ENCODE results near the gene PRSS36. TPM values are rescaled to one million over a fixed set of nuclear protein-coding genes. Genes with fewer than 3 reads are reported as not detected.

PRSS36 gene
- total and polyA plus RNA-seq, 4 donors: 0.09 to 2.1 (median 0.62) TPM

GRCh38 chr16:31193874-31194273 is 44.0 kb upstream of the PRSS36 start:
- DNase-seq (ENCODE audit: low spot score): no peak
- TF ChIP-seq MAX (IDR thresholded peaks at IDR 0.05): no peak
- TF ChIP-seq RAD21 (IDR thresholded peaks at IDR 0.05): no peak
- no peak for TF ChIP-seq NR2F2 (IDR thresholded peaks at IDR 0.05)
- TF ChIP-seq SP1 (IDR thresholded peaks at IDR 0.05): no peak
- TF ChIP-seq FOXA2 (IDR thresholded peaks at IDR 0.05): no peak
- TF ChIP-seq JUND (IDR thresholded peaks at IDR 0.05): no peak
- TF ChIP-seq RXRA (IDR thresholded peaks at IDR 0.05): no peak
- TF ChIP-seq, protein P1, sequence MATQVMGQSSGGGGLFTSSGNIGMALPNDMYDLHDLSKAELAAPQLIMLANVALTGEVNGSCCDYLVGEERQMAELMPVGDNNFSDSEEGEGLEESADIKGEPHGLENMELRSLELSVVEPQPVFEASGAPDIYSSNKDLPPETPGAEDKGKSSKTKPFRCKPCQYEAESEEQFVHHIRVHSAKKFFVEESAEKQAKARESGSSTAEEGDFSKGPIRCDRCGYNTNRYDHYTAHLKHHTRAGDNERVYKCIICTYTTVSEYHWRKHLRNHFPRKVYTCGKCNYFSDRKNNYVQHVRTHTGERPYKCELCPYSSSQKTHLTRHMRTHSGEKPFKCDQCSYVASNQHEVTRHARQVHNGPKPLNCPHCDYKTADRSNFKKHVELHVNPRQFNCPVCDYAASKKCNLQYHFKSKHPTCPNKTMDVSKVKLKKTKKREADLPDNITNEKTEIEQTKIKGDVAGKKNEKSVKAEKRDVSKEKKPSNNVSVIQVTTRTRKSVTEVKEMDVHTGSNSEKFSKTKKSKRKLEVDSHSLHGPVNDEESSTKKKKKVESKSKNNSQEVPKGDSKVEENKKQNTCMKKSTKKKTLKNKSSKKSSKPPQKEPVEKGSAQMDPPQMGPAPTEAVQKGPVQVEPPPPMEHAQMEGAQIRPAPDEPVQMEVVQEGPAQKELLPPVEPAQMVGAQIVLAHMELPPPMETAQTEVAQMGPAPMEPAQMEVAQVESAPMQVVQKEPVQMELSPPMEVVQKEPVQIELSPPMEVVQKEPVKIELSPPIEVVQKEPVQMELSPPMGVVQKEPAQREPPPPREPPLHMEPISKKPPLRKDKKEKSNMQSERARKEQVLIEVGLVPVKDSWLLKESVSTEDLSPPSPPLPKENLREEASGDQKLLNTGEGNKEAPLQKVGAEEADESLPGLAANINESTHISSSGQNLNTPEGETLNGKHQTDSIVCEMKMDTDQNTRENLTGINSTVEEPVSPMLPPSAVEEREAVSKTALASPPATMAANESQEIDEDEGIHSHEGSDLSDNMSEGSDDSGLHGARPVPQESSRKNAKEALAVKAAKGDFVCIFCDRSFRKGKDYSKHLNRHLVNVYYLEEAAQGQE (IDR thresholded peaks at IDR 0.05): no peak
- Histone ChIP-seq H3K4me3 (ENCODE audit: low read depth in 1 of 3, low read length in 3 of 3) (no peak overlapping the region), H3K36me3 (ENCODE audit: control insufficient read depth in 4 of 4, insufficient read depth in 3 of 4, low read depth in 1 of 4, low read length in 3 of 4) (peaks cover 24 to 58% (median 50%) of the 10 kb centered on the region in 4 donors), H3K9me3 (ENCODE audit: control insufficient read depth in 4 of 4, low read length in 3 of 4) (no peaks in the 10 kb centered on the region), H3K27ac (ENCODE audit: low read depth in 1 of 2, low read length in 2 of 2) (no peak overlapping the region), H3K9ac (ENCODE audit: low read depth in 1 of 2, low read length in 2 of 2) (no peak overlapping the region), H3K27me3 (ENCODE audit: control insufficient read depth in 4 of 4, insufficient read depth in 4 of 4, low read length in 3 of 4) (no peaks in the 10 kb centered on the region), H3K4me1 (ENCODE audit: control insufficient read depth in 4 of 4, insufficient read depth in 4 of 4, low read length in 3 of 4) (peaks cover 0 to 3% (median 0%) of the 10 kb centered on the region in 4 donors)
- WGBS: 96% methylated on average over 2 of the region's 2 CpGs

GRCh38 chr16:31192856-31193642 is 43.2 kb upstream of the PRSS36 start:
- 94% methylated on average over 16 of the region's 16 CpGs for WGBS
- H3K9me3 ChIP-seq (ENCODE audit: control insufficient read depth in 4 of 4, low read length in 3 of 4): no peaks in the 10 kb centered on the region
- H3K4me3 ChIP-seq (ENCODE audit: low read depth in 1 of 3, low read length in 3 of 3): no peak overlapping the region
- no peak overlapping the region for H3K27ac ChIP-seq (ENCODE audit: low read depth in 1 of 2, low read length in 2 of 2)
- H3K4me1 ChIP-seq (ENCODE audit: control insufficient read depth in 4 of 4, insufficient read depth in 4 of 4, low read length in 3 of 4): no peaks in the 10 kb centered on the region
- no peaks in the 10 kb centered on the region for H3K27me3 ChIP-seq (ENCODE audit: control insufficient read depth in 4 of 4, insufficient read depth in 4 of 4, low read length in 3 of 4)
- DNase-seq (ENCODE audit: low spot score): no peak
- H3K9ac ChIP-seq (ENCODE audit: low read depth in 1 of 2, low read length in 2 of 2): no peak overlapping the region
- TF ChIP-seq NR2F2 (IDR thresholded peaks at IDR 0.05) (no peak), RAD21 (IDR thresholded peaks at IDR 0.05) (no peak), EGR1 (IDR thresholded peaks at IDR 0.05; ENCODE audit: low read depth in 2 of 2) (no peak), CTCF (IDR thresholded peaks at IDR 0.05; ENCODE audit: low read depth, low read length, missing input control) (no peak), ATF3 (IDR thresholded peaks at IDR 0.05) (no peak), HNF4A (conservative IDR thresholded peaks at IDR 0.05) (no peak), TAF1 (conservative IDR thresholded peaks at IDR 0.05) (no peak)
- peaks cover 24 to 66% (median 58%) of the 10 kb centered on the region in 4 donors for H3K36me3 ChIP-seq (ENCODE audit: control insufficient read depth in 4 of 4, insufficient read depth in 3 of 4, low read depth in 1 of 4, low read length in 3 of 4)

Measured in liver (tissue), 9 donors.